ENCODE data around the gene PTMS. TPM values are rescaled to one million over a fixed set of nuclear protein-coding genes. Genes with fewer than 3 reads are reported as not detected.

Gene PTMS
- total and polyA plus RNA-seq, 2 of the 13 experiments (the other 11 are each of a cell fraction or from before 2014, with no cell fraction given) = 40.5 to 82.4 TPM

DNA sequence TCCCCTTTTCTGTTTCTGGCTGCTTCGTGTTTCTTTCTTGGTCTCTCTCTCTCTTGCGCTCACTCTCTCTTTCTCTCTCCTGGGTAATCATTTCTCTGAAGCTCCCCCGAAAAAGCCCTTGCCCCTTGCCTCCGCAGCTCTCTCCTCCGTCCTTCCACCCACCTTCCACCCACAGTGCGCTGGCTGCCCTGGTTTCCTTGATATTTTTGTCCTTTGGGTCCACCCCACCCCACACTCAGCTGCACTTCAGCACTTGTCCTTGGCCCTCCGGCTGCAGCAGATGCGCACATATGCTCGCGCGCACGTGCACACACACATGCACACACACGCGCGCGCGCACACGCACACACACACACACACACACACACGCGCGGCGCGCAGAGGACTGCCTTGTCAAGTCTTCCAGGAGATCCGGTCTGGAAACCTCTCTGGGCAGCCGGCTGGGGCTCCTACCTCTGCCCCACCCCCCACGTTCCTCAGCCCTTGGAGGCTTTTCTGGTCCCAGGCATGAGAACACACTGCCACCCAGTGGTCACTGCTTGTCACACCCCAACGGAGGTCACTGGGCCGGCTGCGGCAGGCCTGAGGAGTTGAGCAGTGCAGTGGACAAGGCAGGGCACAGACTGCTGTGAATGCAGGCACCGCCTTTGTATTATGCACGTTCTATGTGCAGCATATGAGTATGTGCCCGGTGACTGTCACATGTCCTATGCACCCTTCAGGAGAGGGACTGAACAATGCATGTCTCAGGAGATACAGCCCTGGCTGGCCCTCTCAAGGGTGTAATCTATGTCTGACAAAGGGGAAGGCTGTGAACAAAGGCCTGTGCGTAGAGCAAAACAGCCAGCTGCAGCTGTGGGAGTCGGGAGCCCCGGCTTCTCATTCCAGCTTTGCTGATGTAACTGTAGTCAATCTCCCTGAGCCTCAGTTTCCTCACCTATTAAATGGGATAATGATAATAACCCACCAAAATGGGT, 12.7 kb downstream of the PTMS start (continued):
- TF ChIP-seq ZNF143 (CRISPR knock-in tag; IDR thresholded peaks at IDR 0.05) = no peak
- no peak for TF ChIP-seq ZSCAN12 (CRISPR knock-in tag; IDR thresholded peaks at IDR 0.05)
- peak; percentile 89; the same call in 1 of the 2 replicates for TF ChIP-seq NPAS2 (CRISPR knock-in tag; IDR thresholded peaks at IDR 0.05; ENCODE audit: borderline replicate concordance)
- peak; percentile 78 for TF ChIP-seq GATAD2A (CRISPR knock-in tag; IDR thresholded peaks at IDR 0.05)
- no peak for TF ChIP-seq REXO4 (CRISPR knock-in tag; IDR thresholded peaks at IDR 0.05; ENCODE audit: borderline replicate concordance)
- peak; percentile 59 for TF ChIP-seq ZNF350 (CRISPR knock-in tag; IDR thresholded peaks at IDR 0.05; ENCODE audit: borderline replicate concordance, low read depth)
- TF ChIP-seq, protein P1, sequence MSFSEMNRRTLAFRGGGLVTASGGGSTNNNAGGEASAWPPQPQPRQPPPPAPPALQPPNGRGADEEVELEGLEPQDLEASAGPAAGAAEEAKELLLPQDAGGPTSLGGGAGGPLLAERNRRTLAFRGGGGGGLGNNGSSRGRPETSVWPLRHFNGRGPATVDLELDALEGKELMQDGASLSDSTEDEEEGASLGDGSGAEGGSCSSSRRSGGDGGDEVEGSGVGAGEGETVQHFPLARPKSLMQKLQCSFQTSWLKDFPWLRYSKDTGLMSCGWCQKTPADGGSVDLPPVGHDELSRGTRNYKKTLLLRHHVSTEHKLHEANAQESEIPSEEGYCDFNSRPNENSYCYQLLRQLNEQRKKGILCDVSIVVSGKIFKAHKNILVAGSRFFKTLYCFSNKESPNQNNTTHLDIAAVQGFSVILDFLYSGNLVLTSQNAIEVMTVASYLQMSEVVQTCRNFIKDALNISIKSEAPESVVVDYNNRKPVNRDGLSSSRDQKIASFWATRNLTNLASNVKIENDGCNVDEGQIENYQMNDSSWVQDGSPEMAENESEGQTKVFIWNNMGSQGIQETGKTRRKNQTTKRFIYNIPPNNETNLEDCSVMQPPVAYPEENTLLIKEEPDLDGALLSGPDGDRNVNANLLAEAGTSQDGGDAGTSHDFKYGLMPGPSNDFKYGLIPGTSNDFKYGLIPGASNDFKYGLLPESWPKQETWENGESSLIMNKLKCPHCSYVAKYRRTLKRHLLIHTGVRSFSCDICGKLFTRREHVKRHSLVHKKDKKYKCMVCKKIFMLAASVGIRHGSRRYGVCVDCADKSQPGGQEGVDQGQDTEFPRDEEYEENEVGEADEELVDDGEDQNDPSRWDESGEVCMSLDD (CRISPR knock-in tag; IDR thresholded peaks at IDR 0.05; ENCODE audit: borderline replicate concordance) = no peak
- no peak for TF ChIP-seq ZNF276 (CRISPR knock-in tag; IDR thresholded peaks at IDR 0.05; ENCODE audit: low read depth)
- no peak for TF ChIP-seq U2AF1 (optimal IDR thresholded peaks at IDR 0.05; ENCODE audit: low read depth, low read length)
- TF ChIP-seq ZFP82 (CRISPR knock-in tag; IDR thresholded peaks at IDR 0.05; ENCODE audit: borderline replicate concordance) = no peak
- no peak for TF ChIP-seq ZNF792 (CRISPR knock-in tag; IDR thresholded peaks at IDR 0.05)
- TF ChIP-seq ZNF282 (IDR thresholded peaks at IDR 0.05; ENCODE audit: partially characterized antibody) = no peak
- no peak; the same call in 1 of the 2 replicates for TF ChIP-seq ZNF891 (CRISPR knock-in tag; IDR thresholded peaks at IDR 0.05)
- TF ChIP-seq TCF7 (IDR thresholded peaks at IDR 0.05; ENCODE audit: low read depth) = no peak
- TF ChIP-seq ZNF446 (CRISPR knock-in tag; IDR thresholded peaks at IDR 0.05) = no peak
- 0 out of 2 replicates have a peak, but pooled peaks have one; percentile 23 for TF ChIP-seq ATF7-NPFF (CRISPR knock-in tag; IDR thresholded peaks at IDR 0.05; ENCODE audit: low read depth)
- no peak for TF ChIP-seq MLLT10 (CRISPR knock-in tag; IDR thresholded peaks at IDR 0.05)
- no peak; the same call in 1 of the 2 replicates for TF ChIP-seq ZNF30 (CRISPR knock-in tag; IDR thresholded peaks at IDR 0.05)
- no peak for TF ChIP-seq DDIT3 (CRISPR knock-in tag; IDR thresholded peaks at IDR 0.05)
- TF ChIP-seq HOXA9 (CRISPR knock-in tag; IDR thresholded peaks at IDR 0.05; ENCODE audit: borderline replicate concordance) = no peak
- 0 out of 2 replicates have a peak, but pooled peaks have one; percentile 24 for TF ChIP-seq ZNF629 (CRISPR knock-in tag; conservative IDR thresholded peaks at IDR 0.05)
- TF ChIP-seq ZNF430 (CRISPR knock-in tag; IDR thresholded peaks at IDR 0.05) = no peak
- peak; percentile 52 for TF ChIP-seq ZMYM4 (CRISPR knock-in tag; IDR thresholded peaks at IDR 0.05)
- no peak for TF ChIP-seq TBL1XR1 (IDR thresholded peaks at IDR 0.05; ENCODE audit: borderline replicate concordance, low read length, partially characterized antibody)
- TF ChIP-seq FIP1L1 (IDR thresholded peaks at IDR 0.05; ENCODE audit: borderline replicate concordance, insufficient read depth, low read depth, low read length) = no peak
- no peak for TF ChIP-seq ZNF713 (CRISPR knock-in tag; IDR thresholded peaks at IDR 0.05)

Measured in HepG2 (cell line).